MCF 10A (cell line): Measurements from ENCODE around the gene LY9. TPM values are rescaled to one million over a fixed set of nuclear protein-coding genes. Genes with fewer than 3 reads are reported as not detected.

Experiments
- BruUV-seq: library from RNA; stranded (reverse); fragments of 400-500 nt; replicated peaks from 2 replicates; lab custom pipeline; 2021; lab: Mats Ljungman, UMichigan
- CTCF ChIA-PET: fragments of 300-600 bp; sonication (Branson Sonifier 250); formaldehyde crosslinking; extraction: SDS; loops from one replicate; lab custom pipeline; 2021; ENCODE audit warnings: antibody characterized with exemption, inconsistent platforms; lab: Yijun Ruan, JAX
- POLR2A ChIA-PET: fragments of 300-600, 350-650 bp; sonication (Branson Sonifier 250); formaldehyde crosslinking; extraction: SDS; loops from one replicate; lab custom pipeline; 2020; ENCODE audit warnings: antibody characterized with exemption, inconsistent platforms; lab: Yijun Ruan, JAX
- DNase-seq: peaks from one replicate; pipeline ENCODE4 v3.0.0-alpha.2; 2018; ENCODE audit not compliant: unreplicated experiment
- H3K27ac Mint-ChIP-seq: one replicate; pipeline ENCODE4 v1.8.0; 2022; ENCODE audit warnings: mild to moderate bottlenecking, low read depth, mixed read lengths; ENCODE audit not compliant: unreplicated experiment
- H3K27me3 Mint-ChIP-seq: one replicate; pipeline ENCODE4 v1.8.0; 2022; ENCODE audit warnings: mixed read lengths; ENCODE audit not compliant: insufficient read depth, unreplicated experiment
- H3K36me3 Mint-ChIP-seq: one replicate; pipeline ENCODE4 v1.8.0; 2022; ENCODE audit warnings: mild to moderate bottlenecking, moderate library complexity, mixed read lengths; ENCODE audit not compliant: insufficient read depth, unreplicated experiment
- H3K4me1 Mint-ChIP-seq: one replicate; pipeline ENCODE4 v1.8.0; 2022; ENCODE audit warnings: mixed read lengths; ENCODE audit not compliant: insufficient read depth, unreplicated experiment
- H3K4me3 Mint-ChIP-seq: one replicate; pipeline ENCODE4 v1.8.0; 2022; ENCODE audit warnings: mild to moderate bottlenecking, moderate library complexity, mixed read lengths; ENCODE audit not compliant: unreplicated experiment
- H3K9me3 Mint-ChIP-seq: one replicate; pipeline ENCODE4 v1.8.0; 2022; ENCODE audit warnings: mixed read lengths; ENCODE audit not compliant: unreplicated experiment
- intact Hi-C: fragments of 100-400 bp; cut with micrococcal nuclease; formaldehyde crosslinking; loops from 2 replicates; pipeline ENCODE4 v1.14.1; 2022
- total RNA-seq: library from RNA; stranded (reverse); gene quantifications from 2 replicates; pipeline ENCODE4 v1.2.3, GENCODE V29; 2022
- TF ChIP-seq, protein P1 (sequence below): fragments of 200-600 bp; IDR thresholded peaks from one replicate; pipeline ENCODE4 v1.8.0; 2022; ENCODE audit warnings: antibody characterized with exemption, mild to moderate bottlenecking; ENCODE audit not compliant: unreplicated experiment

The LY9 gene
- total RNA-seq, 1 experiment from 2014 or later: not detected

DNA sequence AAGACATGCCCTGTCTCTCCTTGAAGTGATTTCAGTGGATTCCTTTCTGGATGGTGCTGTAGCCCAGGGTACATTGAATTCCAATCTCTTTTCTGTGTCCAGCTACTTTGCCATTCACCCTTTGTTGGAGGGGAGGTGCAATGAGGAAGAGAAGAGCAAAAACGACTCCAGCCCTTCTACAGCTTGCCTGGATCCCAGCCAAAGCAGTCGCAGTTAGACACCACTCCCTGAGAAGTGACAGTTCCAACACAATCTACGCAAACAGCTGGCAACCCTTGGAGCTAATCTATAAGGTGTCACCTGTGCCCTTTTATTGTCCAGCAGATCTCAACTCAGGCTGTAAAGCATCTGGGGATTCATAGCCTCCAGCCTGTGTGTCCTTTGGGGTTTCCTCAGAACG lies 62.1 kb downstream of the LY9 start:
- no peak for DNase-seq
- BruUV-seq: no TSS peak
- no peaks in the 10 kb centered on the region for H3K9me3 Mint-ChIP-seq
- ChIA-PET CTCF (interaction anchor here (0.7 to 1.4 kb wide), 6 partner anchors 23 to 95 kb away, joined by 3 to 6 read pairs (median 4); no protein-coding TSS in a partner anchor), POLR2A (interaction anchor here (0.8 to 1.4 kb wide), 3 partner anchors 12 to 216 kb away, joined by 4 to 7 read pairs (median 4); no protein-coding TSS in a partner anchor)
- H3K36me3 Mint-ChIP-seq: no peaks in the 10 kb centered on the region
- intact Hi-C loops: no loop called here
- no peak overlapping the region for H3K4me3 Mint-ChIP-seq
- TF ChIP-seq, protein P1, sequence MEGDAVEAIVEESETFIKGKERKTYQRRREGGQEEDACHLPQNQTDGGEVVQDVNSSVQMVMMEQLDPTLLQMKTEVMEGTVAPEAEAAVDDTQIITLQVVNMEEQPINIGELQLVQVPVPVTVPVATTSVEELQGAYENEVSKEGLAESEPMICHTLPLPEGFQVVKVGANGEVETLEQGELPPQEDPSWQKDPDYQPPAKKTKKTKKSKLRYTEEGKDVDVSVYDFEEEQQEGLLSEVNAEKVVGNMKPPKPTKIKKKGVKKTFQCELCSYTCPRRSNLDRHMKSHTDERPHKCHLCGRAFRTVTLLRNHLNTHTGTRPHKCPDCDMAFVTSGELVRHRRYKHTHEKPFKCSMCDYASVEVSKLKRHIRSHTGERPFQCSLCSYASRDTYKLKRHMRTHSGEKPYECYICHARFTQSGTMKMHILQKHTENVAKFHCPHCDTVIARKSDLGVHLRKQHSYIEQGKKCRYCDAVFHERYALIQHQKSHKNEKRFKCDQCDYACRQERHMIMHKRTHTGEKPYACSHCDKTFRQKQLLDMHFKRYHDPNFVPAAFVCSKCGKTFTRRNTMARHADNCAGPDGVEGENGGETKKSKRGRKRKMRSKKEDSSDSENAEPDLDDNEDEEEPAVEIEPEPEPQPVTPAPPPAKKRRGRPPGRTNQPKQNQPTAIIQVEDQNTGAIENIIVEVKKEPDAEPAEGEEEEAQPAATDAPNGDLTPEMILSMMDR: no peak
- peaks cover 6% of the 10 kb centered on the region for H3K4me1 Mint-ChIP-seq
- no peaks in the 10 kb centered on the region for H3K27me3 Mint-ChIP-seq
- H3K27ac Mint-ChIP-seq: no peak overlapping the region

DNA sequence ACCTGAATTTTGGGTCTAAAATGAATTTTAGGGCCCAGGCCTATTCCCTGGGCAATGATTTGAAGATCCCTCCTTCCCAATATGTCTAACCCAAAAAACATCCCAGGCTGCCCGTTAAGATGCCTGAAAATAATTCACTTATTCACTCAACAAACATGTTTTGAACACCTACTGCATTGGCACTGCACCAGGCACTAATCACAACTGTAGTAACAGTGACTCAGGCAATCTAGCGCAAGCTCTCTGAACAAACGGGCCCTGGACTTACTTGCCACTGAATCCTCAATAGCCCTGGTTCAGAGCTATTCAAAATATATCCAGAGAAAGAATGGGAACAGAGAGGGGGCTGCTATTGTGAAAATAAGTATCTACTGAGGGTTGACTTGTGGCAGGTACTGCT lies 62.5 kb downstream of the LY9 start:
- Mint-ChIP-seq H3K36me3 (no peaks in the 10 kb centered on the region), H3K27ac (no peak overlapping the region), H3K9me3 (no peaks in the 10 kb centered on the region), H3K27me3 (no peaks in the 10 kb centered on the region), H3K4me1 (peaks cover 6% of the 10 kb centered on the region), H3K4me3 (no peak overlapping the region)
- no peak for DNase-seq
- ChIA-PET CTCF (interaction anchor here (0.7 to 1.2 kb wide), 5 partner anchors 24 to 95 kb away, joined by 3 to 6 read pairs (median 4); no protein-coding TSS in a partner anchor), POLR2A (interaction anchor here (0.8 to 1.4 kb wide), 3 partner anchors 12 to 216 kb away, joined by 4 to 7 read pairs (median 4); no protein-coding TSS in a partner anchor)
- intact Hi-C loops: no loop called here
- BruUV-seq: no TSS peak
- TF ChIP-seq, protein P1: no peak

DNA sequence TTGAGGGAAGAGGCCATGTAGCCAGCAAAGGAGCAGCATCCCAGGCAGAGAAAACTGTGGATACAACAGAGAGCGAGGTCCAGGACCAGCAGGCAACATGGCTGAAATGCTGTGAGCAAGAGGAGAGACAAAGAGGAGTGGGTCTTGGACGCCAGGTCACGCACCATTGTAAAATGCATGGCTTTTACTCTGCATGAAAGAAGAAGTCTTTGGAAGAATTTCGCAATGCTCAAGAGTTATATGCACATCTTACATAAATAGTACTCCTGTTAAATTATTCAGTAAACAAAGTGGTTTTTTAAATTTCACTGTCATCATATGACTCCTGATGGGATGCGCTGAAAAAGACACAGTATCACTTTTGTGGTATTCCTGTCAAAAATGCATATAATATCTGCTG lies 63.2 kb downstream of the LY9 start:
- BruUV-seq: no TSS peak
- no peaks in the 10 kb centered on the region for H3K27me3 Mint-ChIP-seq
- no peak overlapping the region for H3K27ac Mint-ChIP-seq
- H3K36me3 Mint-ChIP-seq: no peaks in the 10 kb centered on the region
- TF ChIP-seq, protein P1: no peak
- no peaks in the 10 kb centered on the region for H3K9me3 Mint-ChIP-seq
- POLR2A ChIA-PET: no interaction called here
- H3K4me1 Mint-ChIP-seq: no peaks in the 10 kb centered on the region
- no peak for DNase-seq
- CTCF ChIA-PET: interaction anchor here (0.9 to 1.2 kb wide), 2 partner anchors 24 to 94 kb away, joined by 4 to 6 read pairs; no protein-coding TSS in a partner anchor
- intact Hi-C loops: no loop called here
- H3K4me3 Mint-ChIP-seq: no peak overlapping the region

DNA sequence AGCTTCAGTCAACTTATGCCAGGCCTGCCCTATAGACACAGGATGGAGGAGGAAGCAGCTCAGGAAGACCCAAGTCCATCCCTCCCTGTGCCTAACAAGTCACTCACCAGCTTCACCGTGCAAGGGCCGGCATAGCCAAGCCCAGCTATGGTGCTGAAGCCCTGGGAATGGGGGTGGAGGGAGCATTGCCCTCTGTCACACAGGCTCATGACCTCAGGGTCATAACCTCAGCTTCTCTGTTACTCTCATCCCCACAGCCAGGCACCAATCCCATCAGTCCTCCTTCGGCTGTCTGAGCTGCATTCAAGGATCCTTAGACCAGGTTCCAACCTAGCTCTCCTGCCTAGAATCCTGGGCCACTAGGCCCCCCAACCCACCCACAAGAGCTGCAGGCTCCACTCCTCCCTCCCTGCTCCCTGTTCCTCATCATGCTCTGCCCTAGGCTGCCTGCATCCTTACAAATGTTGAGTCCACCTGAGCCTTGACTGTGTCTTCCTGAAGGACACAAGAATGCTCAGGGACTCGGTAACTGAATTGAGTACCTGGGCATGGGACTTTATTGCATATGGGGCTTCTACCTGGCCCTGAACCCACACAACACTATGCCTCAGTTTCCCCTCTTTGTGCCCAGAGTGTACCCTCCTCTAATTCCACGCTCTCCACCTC lies 65.0 kb downstream of the LY9 start:
- ChIA-PET CTCF (interaction anchor here (0.5 to 1.2 kb wide), 4 partner anchors 8 to 134 kb away, joined by 3 to 4 read pairs (median 3); no protein-coding TSS in a partner anchor), POLR2A (interaction anchor here (0.8 kb wide), 1 partner anchor 21 kb away, joined by 3 read pairs; no protein-coding TSS in a partner anchor)
- TF ChIP-seq, protein P1: no peak

More for the DNA sequence above, 65.0 kb downstream of the LY9 start:
- Mint-ChIP-seq H3K4me1 (no peaks in the 10 kb centered on the region), H3K4me3 (no peak overlapping the region), H3K36me3 (no peaks in the 10 kb centered on the region), H3K27ac (no peak overlapping the region), H3K9me3 (no peaks in the 10 kb centered on the region), H3K27me3 (no peaks in the 10 kb centered on the region)
- DNase-seq: no peak
- BruUV-seq: no TSS peak
- intact Hi-C loops: no loop called here
